Measurements from ENCODE around the gene TIMM50. TPM values are rescaled to one million over a fixed set of nuclear protein-coding genes. Genes with fewer than 3 reads are reported as not detected.
"Not testable (repeated sequence)": the region's sequence is repeated elsewhere in the genome, so short reads cannot be mapped to it uniquely, and the experiment has no call there.

TIMM50 gene
- total and polyA plus RNA-seq, 7 experiments from 2014 or later: 43.5 to 70.0 (median 50.0) TPM

DNA sequence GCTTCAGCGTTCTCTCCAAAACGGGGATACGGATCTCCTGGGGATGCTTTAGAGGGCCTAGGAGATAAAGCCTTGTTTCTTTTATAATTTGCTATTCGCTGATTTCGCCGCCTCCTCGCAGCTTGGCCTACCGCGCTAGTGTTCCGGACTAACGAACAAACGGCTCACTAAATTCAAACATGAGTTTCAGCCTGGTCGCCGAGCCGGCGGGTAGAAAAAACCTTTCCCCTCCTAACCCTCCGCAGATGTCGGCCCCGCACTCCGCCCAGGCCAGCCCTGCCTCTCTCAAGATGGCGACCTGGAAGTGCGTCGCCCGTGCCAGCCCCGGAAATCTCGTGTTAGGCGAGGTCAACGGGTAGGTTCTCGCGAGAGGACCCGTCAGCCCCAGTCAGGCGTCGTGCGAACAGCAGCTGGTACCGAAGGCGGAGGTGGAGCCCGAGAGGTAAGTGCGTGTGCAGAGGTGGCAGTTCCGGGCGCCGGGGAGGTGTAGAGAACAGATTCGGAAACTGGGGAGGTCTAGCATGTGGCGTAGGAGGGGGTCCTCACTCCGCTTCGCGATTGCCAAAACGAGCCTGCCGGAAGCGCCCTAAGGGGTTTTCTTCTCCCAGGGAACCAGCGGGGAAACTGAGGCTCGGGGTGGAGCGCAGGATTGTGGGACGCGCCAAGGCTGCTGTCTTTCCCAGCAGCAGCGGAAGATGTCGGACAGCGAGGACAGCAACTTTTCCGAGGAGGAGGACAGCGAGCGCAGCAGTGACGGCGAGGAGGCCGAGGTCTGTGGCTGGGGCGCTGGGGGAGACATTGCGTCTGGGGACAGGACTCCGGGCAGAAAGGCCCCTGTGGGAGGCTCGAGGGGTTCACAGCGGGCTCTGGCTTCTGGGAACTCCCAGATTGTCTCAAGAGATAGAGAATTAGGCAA lies 35.2 kb upstream of the TIMM50 start, which contains the start of gene SUPT5H:
Gene SUPT5H (plus strand): TSS at position 387 of the 916 bp plus-strand sequence. CDS start 309 bp downstream, at position 696.
- Mint-ChIP-seq H3K27ac (peak within 1 kb of the TSS; percentile 95 to 100 (median 99)), H3K4me1 (peaks cover 37 to 60% (median 47%) of the 10 kb centered on the region in 7 donors), H3K27me3 (no peaks in the 10 kb centered on the region), H3K4me3 (peak within 1 kb of the TSS; percentile 91 to 100 (median 97)), H3K9me3 (peaks cover 0 to 3% (median 0%) of the 10 kb centered on the region in 11 donors), H3K36me3 (peaks cover 6 to 17% (median 11%) of the 10 kb centered on the region in 5 donors)
- DNase-seq (peak; percentile 84 to 99 (median 97)), ATAC-seq (peak; percentile 96)
- Histone ChIP-seq H3K9me3 (ENCODE audit: control insufficient read depth in 2 of 3, low read length in 3 of 3) (no peaks in the 10 kb centered on the region), H3K27me3 (ENCODE audit: control insufficient read depth in 2 of 2, insufficient read depth in 2 of 2, low read length in 2 of 2) (no peaks in the 10 kb centered on the region), H3K4me3 (ENCODE audit: low read length) (peak within 1 kb of the TSS; percentile 77), H3K36me3 (ENCODE audit: control insufficient read depth in 2 of 3, insufficient read depth in 3 of 3, low read length in 3 of 3) (peaks cover 0 to 4% (median 0%) of the 10 kb centered on the region in 3 experiments), H3K4me1 (ENCODE audit: control insufficient read depth in 2 of 2, insufficient read depth in 2 of 2, low read length in 2 of 2) (peaks cover 35 to 46% of the 10 kb centered on the region in 2 donors), H3K27ac (ENCODE audit: low read depth, low read length) (peak within 1 kb of the TSS; percentile 98)
- intact Hi-C loops (cut with micrococcal nuclease): loop anchor here (1.0 to 10.0 kb wide), 11 partner anchors 9 to 1269 kb away; partner anchors contain the start of genes MED29 (in 2 of the 2), PAF1 (in 2 of the 2), PLEKHG2 (in 2 of the 2) and TIMM50 (in 2 of the 2)
- ChIA-PET CTCF (interaction anchor here (0.6 to 2.2 kb wide), 4 partner anchors 55 to 975 kb away, joined by 3 to 8 read pairs (median 4); no protein-coding TSS in a partner anchor), POLR2A (interaction anchor here (0.6 to 5.4 kb wide), 36 partner anchors 9 to 1071 kb away, joined by 3 to 115 read pairs (median 4); partner anchors contain the start of genes DYRK1B, EID2, EID2B and GMFG)

DNA sequence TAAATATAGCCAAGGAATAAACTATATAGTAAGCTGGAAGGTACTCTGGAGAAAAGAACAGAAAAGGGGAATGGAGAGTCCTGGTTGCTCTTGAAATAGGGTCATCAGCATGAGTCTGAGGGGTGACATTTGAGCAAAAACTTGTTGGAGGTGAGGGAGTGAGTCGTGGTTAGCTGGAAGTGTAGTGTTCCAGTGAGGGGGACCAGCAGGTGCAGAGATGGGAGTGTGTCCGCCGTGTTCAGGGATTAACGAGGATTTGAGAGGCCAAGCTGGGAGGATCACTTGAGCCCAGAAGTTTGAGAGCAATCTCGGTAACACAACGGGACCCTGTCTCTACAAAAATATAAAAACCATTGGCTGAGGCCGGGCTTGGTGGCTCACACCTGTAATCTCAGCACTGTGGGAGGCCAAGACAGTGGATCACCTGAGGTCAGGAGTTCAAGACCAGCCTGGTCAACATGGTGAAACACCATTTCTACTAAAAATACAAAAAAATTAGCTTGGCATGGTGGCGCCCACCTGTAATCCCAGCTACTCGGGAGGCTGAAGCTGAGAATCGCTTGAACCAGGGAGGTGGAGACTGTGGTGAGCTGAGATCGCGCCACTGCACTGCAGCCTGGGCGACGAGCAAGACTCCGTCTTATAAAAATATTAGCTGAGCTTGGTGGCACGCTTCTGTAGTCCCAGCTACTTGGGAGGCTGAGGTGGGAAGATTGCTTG lies 34.1 kb upstream of the TIMM50 start:
- intact Hi-C loops (cut with micrococcal nuclease): loop anchor here in 1 of 2 donors (10.0 kb wide), 1 partner anchor 1268 kb away; the partner anchor contains the start of genes COQ8B and ITPKC
- Mint-ChIP-seq H3K4me3 (peak overlapping the region; percentile 91 to 100 (median 97)), H3K4me1 (peaks cover 39 to 67% (median 52%) of the 10 kb centered on the region in 7 donors), H3K36me3 (peaks cover 6 to 17% (median 12%) of the 10 kb centered on the region in 5 donors), H3K27ac (peak overlapping the region; percentile 95 to 100 (median 99)), H3K27me3 (no peaks in the 10 kb centered on the region), H3K9me3 (peaks cover 0 to 3% (median 0%) of the 10 kb centered on the region in 11 donors)
- ChIA-PET POLR2A (interaction anchor here (0.7 to 5.4 kb wide), 12 partner anchors 11 to 644 kb away, joined by 3 to 115 read pairs (median 4); partner anchors contain the start of genes EID2B, PLEKHG2, RPS16 and ZFP36), CTCF (interaction anchor here (2.2 kb wide), 1 partner anchor 226 kb away, joined by 8 read pairs; no protein-coding TSS in a partner anchor)
- DNase-seq (no peak), ATAC-seq (no peak)
- peaks cover 35 to 49% of the 10 kb centered on the region in 2 donors for H3K4me1 ChIP-seq (ENCODE audit: control insufficient read depth in 2 of 2, insufficient read depth in 2 of 2, low read length in 2 of 2)
- H3K9me3 ChIP-seq (ENCODE audit: control insufficient read depth in 2 of 3, low read length in 3 of 3): no peaks in the 10 kb centered on the region
- H3K36me3 ChIP-seq (ENCODE audit: control insufficient read depth in 2 of 3, insufficient read depth in 3 of 3, low read length in 3 of 3): peaks cover 0 to 7% (median 0%) of the 10 kb centered on the region in 3 experiments
- H3K27ac ChIP-seq (ENCODE audit: low read depth, low read length): peak overlapping the region; percentile 98
- H3K4me3 ChIP-seq (ENCODE audit: low read length): peak overlapping the region; percentile 77
- H3K27me3 ChIP-seq (ENCODE audit: control insufficient read depth in 2 of 2, insufficient read depth in 2 of 2, low read length in 2 of 2): no peaks in the 10 kb centered on the region

DNA sequence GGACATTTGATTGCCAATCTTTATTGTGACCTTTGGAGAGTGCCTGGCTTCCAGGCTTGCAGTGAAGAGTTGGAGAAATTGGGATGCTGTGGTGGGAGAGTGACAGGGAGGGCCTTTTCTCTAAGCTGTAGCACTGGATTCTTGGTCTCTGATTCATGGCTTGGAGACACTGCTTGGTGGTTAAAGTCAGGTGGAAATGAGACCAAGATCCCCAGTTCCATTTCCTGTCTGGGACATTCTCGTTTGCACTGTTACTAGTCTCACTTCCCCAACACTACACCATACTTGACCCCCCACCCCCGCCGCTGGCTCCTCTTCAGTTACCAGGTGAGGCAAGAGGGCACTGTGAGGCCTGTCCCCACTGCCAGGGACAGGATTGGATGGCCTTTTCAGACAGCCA lies 32.4 kb upstream of the TIMM50 start:
- Mint-ChIP-seq H3K36me3 (peaks cover 10 to 31% (median 26%) of the 10 kb centered on the region in 5 donors), H3K9me3 (peaks cover 0 to 5% (median 0%) of the 10 kb centered on the region in 11 donors), H3K4me1 (peaks cover 54 to 85% (median 68%) of the 10 kb centered on the region in 7 donors), H3K27ac (peak overlapping the region; percentile 58 to 88 (median 82)), H3K27me3 (no peaks in the 10 kb centered on the region), H3K4me3 (peak overlapping the region; percentile 50 to 100 (median 96))
- Histone ChIP-seq H3K27ac (ENCODE audit: low read depth, low read length) (peak overlapping the region; percentile 52), H3K4me1 (ENCODE audit: control insufficient read depth in 2 of 2, insufficient read depth in 2 of 2, low read length in 2 of 2) (peaks cover 35 to 49% of the 10 kb centered on the region in 2 donors), H3K27me3 (ENCODE audit: control insufficient read depth in 2 of 2, insufficient read depth in 2 of 2, low read length in 2 of 2) (no peaks in the 10 kb centered on the region), H3K4me3 (ENCODE audit: low read length) (peak overlapping the region; percentile 31), H3K36me3 (ENCODE audit: control insufficient read depth in 2 of 3, insufficient read depth in 3 of 3, low read length in 3 of 3) (peaks cover 0 to 23% (median 0%) of the 10 kb centered on the region in 3 experiments), H3K9me3 (ENCODE audit: control insufficient read depth in 2 of 3, low read length in 3 of 3) (no peaks in the 10 kb centered on the region)
- no peak for ATAC-seq
- DNase-seq: no peak
- intact Hi-C loops (cut with micrococcal nuclease): loop anchor here in 1 of 2 donors (10.0 kb wide), 1 partner anchor 1267 kb away; the partner anchor contains the start of genes COQ8B and ITPKC
- CTCF ChIA-PET: no interaction called here
- POLR2A ChIA-PET: interaction anchor here (5.4 kb wide), 1 partner anchor 14 kb away, joined by 115 read pairs; the partner anchor contains the start of gene RPS16

DNA sequence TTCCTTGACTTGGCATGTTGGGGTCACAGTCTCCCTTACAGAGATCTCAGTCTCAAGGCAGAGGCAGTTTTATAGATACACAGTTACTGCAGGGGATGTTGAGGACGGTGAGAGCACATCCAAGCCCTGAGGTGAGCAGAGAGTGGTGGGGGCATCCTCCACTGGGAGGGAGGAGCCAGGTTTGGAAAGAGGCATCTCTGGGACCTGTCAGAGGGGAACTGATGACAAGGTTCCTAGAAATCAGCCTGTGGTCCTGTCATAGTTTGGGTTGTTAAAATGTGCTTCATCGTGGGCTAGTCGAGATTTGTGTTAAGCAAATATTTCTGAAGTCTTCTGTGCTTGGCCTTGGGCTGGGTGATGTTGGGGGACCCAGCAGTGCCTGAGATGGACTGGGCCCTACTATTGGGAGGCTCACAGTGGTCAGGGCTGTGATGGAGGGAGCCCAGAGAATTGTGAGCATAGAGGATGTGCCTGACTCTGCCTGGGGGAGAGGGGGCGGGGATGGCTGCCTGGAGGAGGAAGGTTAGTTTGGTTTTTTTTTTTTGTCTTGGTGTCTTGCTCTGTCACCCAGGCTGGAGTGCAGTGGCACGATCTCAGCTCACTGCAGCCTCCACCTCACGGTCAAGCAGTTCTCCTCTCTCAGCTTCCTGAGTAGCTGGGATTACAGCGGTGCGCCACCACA lies 31.4 kb upstream of the TIMM50 start:
- DNase-seq (no peak), ATAC-seq (no peak)
- H3K9me3 ChIP-seq (ENCODE audit: control insufficient read depth in 2 of 3, low read length in 3 of 3): no peaks in the 10 kb centered on the region
- ChIA-PET CTCF (interaction anchor here (0.6 kb wide), 1 partner anchor 26 kb away, joined by 4 read pairs; no protein-coding TSS in a partner anchor), POLR2A (interaction anchor here (0.6 to 5.4 kb wide), 2 partner anchors 9 to 15 kb away, joined by 3 to 115 read pairs; partner anchors contain the start of gene RPS16)
- Mint-ChIP-seq H3K4me3 (peak overlapping the region; percentile 57 to 100 (median 74)), H3K9me3 (peaks cover 0 to 5% (median 0%) of the 10 kb centered on the region in 11 donors), H3K27ac (peak overlapping the region; percentile 58 to 88 (median 80)), H3K4me1 (peaks cover 59 to 89% (median 74%) of the 10 kb centered on the region in 7 donors), H3K27me3 (no peaks in the 10 kb centered on the region), H3K36me3 (peaks cover 11 to 32% (median 26%) of the 10 kb centered on the region in 5 donors)
- H3K36me3 ChIP-seq (ENCODE audit: control insufficient read depth in 2 of 3, insufficient read depth in 3 of 3, low read length in 3 of 3): peaks cover 0 to 33% (median 5%) of the 10 kb centered on the region in 3 experiments
- H3K4me3 ChIP-seq (ENCODE audit: low read length): no peak overlapping the region
- H3K27ac ChIP-seq (ENCODE audit: low read depth, low read length): peak overlapping the region; percentile 34
- H3K4me1 ChIP-seq (ENCODE audit: control insufficient read depth in 2 of 2, insufficient read depth in 2 of 2, low read length in 2 of 2): peaks cover 35 to 47% of the 10 kb centered on the region in 2 donors
- no peaks in the 10 kb centered on the region for H3K27me3 ChIP-seq (ENCODE audit: control insufficient read depth in 2 of 2, insufficient read depth in 2 of 2, low read length in 2 of 2)
- intact Hi-C loops (cut with micrococcal nuclease): loop anchor here in 1 of 2 donors (10.0 kb wide), 1 partner anchor 1266 kb away; the partner anchor contains the start of genes COQ8B and ITPKC

DNA sequence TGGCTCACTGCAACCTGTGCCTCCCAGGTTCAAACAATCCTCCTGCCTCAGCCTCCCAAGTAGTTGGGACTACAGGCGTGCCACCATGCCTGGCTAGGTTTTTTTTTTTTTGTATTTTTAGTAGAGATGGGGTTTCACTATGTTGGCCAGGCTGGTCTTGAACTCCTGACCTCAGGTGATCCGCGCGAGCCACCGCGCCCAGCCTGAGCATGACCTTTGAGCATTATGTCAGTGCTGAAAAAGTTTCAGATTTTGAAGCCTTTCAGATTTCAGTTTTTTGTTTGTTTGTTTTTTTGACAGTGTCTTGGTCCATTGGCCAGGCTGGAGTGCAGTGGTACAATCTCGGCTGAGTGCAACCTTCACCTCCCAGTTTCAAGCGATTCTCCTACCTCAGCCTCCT lies 29.4 kb upstream of the TIMM50 start:
- H3K4me3 ChIP-seq (ENCODE audit: low read length); CTCF ChIA-PET; H3K27me3 ChIP-seq (ENCODE audit: control insufficient read depth in 2 of 2, insufficient read depth in 2 of 2, low read length in 2 of 2); H3K9me3 Mint-ChIP-seq; ATAC-seq; POLR2A ChIA-PET; H3K27me3 Mint-ChIP-seq; DNase-seq; intact Hi-C loops (cut with micrococcal nuclease); H3K9me3 ChIP-seq (ENCODE audit: control insufficient read depth in 2 of 3, low read length in 3 of 3); H3K27ac ChIP-seq (ENCODE audit: low read depth, low read length): not testable (repeated sequence)
- peak overlapping the region in 2 of 9 donors; percentile 54 to 81 for H3K27ac Mint-ChIP-seq
- peaks cover 5 to 30% (median 26%) of the 10 kb centered on the region in 5 donors for H3K36me3 Mint-ChIP-seq
- H3K4me1 Mint-ChIP-seq: peaks cover 53 to 78% (median 65%) of the 10 kb centered on the region in 7 donors
- H3K36me3 ChIP-seq (ENCODE audit: control insufficient read depth in 2 of 3, insufficient read depth in 3 of 3, low read length in 3 of 3): peaks cover 0 to 29% (median 13%) of the 10 kb centered on the region in 3 experiments
- peaks cover 29 to 36% of the 10 kb centered on the region in 2 donors for H3K4me1 ChIP-seq (ENCODE audit: control insufficient read depth in 2 of 2, insufficient read depth in 2 of 2, low read length in 2 of 2)
- H3K4me3 Mint-ChIP-seq: peak overlapping the region in 1 of 10 donors; percentile 12
